Measurements from ENCODE around the gene DSP.
A peak's percentile ranks its signal among the peaks of the same experiment; 100 is the strongest.

Gene DSP

DNA sequence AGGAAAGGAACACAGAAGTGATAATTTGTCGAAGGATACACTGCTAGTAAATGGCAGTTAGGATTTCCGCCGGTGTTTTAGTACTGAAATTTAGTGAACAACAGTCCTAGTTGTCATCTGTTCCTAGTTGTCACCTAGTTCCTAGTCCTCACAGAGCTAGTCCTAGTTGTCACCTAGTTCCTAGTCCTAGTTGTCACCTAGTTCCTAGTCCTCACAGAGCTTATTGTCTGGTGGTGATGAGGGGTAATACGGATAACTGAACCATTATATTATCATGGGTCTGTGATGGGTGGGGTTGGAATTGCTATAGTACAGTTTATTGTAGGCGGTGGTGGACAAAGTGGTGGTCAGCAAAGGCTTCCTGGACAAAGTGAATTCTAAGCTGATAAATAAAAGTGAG is 50.3 kb downstream of the DSP start:
- DNase-seq (ENCODE audit: low spot score) = no peak

- DNase-seq (ENCODE audit: low spot score) = no peak
Observed at GRCh38 chr6:7593229-7593628, 51.8 kb downstream of the DSP start.

DNA sequence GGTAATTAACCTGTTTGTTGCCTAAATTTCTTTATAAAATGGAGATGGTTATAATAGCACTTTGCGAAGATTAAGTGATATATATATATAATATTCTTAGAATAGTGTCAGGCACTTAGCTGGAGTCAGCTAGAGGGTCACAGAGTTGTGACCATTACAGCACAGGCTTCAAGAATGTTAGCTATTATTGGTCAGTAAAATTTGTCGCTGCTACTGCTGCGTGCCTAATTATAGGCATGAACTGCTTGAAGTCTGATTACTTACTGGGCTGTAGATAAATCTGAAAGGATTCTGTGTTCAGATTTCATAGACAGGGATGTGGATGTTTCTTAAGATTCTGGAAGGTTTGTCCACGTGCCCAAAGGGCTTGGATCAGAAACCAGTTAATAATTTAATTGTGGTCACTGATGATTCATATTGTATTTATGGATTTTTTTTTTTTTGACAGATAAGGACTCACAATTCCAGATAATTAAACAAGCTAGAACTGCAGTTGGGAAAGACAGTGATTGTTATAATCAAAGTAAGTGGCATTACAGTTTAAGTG is 53.2 kb downstream of the DSP start:
- DNase-seq (ENCODE audit: low spot score) = no peak

DNA sequence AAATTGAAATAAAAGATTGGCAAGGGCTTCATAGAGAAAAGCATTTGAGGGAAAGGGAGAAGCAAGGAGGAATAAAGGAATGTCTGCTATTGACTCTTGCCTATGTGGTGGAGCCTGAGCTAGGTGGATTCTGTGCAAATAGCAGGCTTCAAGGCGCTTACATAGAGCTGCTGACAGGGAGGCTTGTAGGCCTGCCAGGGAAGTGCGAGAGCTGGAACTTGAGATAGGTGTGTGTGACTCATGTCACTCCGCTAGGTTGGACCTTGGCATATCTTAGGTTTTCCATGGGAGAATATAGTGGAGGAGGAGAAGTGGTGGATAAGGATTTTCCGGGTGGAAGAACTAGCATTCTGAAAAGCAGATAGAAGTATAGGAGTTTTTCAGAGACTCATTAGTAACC is 62.5 kb downstream of the DSP start:
- DNase-seq (ENCODE audit: low spot score) = no peak

DNA sequence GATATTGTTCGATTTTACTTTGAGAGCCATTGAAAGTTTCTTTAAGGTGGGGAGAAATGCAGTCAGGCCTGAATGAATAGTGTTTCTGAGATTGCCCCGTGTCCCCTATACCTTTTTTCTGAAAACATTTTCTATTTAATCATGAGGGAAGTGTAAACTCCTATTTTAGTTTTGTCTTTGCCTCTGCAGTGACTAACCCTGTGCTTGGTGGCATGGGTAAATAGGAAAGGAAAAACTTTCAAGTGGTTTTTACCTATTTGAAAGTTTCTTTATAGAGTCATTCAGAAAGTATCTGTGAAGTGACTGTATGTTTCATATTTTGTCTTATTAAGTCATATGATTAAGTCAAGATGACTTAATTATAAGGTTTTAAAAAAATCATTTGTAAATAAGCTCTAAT is 63.0 kb downstream of the DSP start:
- no peak for DNase-seq (ENCODE audit: low spot score)

DNA sequence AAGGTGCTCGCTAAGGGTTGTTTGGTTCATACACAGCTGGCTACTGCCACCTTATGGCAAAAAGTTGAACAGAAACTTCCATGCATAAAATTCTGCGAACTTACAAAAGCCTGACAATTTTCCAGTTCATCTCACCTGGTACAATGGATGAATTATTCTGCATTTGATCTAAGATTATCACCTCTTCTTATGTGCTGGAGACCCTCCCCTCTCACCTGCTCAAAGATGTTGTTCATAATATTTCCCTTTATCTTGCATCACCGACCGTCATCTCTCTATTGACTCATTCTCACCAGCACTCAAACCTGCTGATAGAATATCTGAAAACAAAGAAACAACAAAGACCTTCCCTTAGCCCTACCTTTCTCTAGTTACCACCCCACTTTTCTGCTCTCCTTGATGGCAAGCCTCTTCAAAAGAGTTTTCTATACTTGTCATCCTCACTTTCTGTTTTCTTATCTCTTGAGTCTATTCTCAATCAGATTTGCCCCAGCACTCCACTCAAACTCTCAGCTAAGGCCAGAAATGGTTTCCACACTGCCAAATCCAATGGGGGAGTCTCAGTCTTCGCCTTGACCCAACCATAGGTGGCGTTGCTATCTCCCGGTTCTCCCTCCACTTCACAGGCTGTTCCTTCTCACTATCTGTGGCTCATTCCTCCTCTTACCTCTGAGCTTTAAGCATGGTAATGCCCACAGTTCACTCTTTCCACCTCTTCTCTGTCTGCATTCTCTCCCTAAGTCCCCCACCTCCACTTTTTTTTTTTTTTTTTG is 74.3 kb downstream of the DSP start:
- peak; percentile 55 for DNase-seq (ENCODE audit: low spot score)

GRCh38 chr6:7617801-7618764 is 76.6 kb downstream of the DSP start:
- no peak for DNase-seq (ENCODE audit: low spot score)

- no peak for DNase-seq (ENCODE audit: low spot score)
Observed at GRCh38 chr6:7621761-7622160, 80.3 kb downstream of the DSP start.

GRCh38 chr6:7624796-7625710 is 83.6 kb downstream of the DSP start:
- DNase-seq (ENCODE audit: low spot score) = no peak

GRCh38 chr6:7628479-7628878 is 87.0 kb downstream of the DSP start:
- DNase-seq (ENCODE audit: low spot score) = no peak

- DNase-seq (ENCODE audit: low spot score) = no peak
Observed at GRCh38 chr6:7628909-7629308, 87.4 kb downstream of the DSP start.

GRCh38 chr6:7629321-7629720 is 87.8 kb downstream of the DSP start:
- no peak for DNase-seq (ENCODE audit: low spot score)

- no peak for DNase-seq (ENCODE audit: low spot score)
Observed at GRCh38 chr6:7630792-7631191, 89.3 kb downstream of the DSP start.

DNA sequence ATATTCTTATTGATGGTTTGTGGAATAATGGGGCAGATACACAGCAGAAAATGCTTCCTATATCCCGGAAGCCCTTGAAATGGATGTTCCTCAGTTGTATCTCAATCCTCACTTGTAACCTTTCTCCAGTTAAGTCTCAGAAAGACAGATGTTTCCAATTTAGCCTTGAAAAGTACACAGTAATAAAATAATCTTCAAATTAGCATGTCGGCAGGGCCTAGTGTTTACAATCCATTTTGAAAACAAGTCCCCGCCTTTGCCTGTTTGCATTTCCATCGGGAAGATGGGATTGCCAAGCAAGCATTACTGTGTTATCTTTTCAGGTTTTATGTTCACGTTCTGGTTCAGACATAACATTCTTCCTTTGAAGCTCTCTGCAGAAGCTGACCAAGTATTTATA is 90.0 kb downstream of the DSP start:
- DNase-seq (ENCODE audit: low spot score) = no peak

DNA sequence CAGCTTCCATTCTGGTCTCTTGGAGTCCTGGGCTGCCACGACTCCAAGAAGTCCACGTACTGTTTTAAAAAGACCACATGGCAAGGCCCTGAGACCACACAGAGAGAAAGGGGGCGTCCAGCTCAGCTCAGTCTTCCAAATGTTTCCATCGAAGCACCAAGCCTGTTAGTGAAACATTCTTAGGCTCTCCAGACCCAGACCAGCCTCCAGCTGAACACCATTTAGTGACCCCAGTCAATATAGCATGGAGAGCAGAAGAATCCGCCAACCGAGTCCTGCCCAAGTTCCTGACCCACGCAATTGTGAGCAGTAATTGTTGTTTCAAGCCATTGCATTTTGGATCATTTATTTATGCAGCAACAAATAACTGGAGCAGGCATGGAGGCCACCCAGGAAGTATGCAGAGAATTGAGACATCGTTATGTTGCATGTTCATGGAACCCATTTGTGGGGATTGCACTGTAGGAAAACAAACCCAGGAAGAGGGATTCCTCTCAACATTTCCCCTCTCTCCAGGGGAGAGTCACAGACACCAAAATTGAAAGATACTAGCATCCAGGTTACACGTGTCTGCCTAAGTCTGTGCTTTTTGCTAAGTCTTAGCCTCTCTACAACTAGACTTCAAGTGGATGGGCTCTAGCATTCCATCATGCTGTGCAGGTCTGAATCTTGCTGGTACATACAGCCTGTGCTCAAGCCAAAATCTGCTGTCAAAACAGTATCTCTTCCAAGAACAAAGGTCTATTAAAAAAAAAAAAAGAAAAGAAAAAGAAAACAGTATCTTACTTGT is 91.2 kb downstream of the DSP start:
- no peak for DNase-seq (ENCODE audit: low spot score)

GRCh38 chr6:7633361-7633760 is 91.9 kb downstream of the DSP start:
- DNase-seq (ENCODE audit: low spot score) = no peak

- no peak for DNase-seq (ENCODE audit: low spot score)
Observed at GRCh38 chr6:7636151-7636550, 94.7 kb downstream of the DSP start.

Data from LoVo (cell line).